ENCODE data around the gene GATB. TPM values are rescaled to one million over a fixed set of nuclear protein-coding genes. Genes with fewer than 3 reads are reported as not detected.

Gene GATB
- total RNA-seq, 1 experiment from 2014 or later, result 21.2 TPM

DNA sequence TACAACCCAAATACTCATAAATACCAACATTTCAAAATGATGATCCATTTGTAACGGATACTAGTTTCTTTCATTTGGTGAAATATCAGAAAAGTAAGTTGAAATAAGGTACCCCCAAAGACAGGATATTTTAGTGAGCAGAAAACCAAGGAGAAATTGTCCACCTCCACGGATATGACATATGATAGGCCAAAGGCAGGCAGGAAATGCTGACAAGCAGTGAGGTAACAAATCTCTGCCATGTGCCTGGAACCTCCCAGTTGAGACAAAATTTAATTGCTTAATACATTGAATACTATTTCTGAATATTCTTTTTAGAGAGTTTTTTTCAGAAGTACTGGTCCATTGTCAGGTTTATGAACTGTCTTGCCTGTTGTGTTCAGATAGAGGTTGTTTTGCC is 118.8 kb downstream of the GATB start:
- Histone ChIP-seq H2BK5ac (ENCODE audit: insufficient read length, low read length) (no peak overlapping the region), H4K5ac (ENCODE audit: insufficient read length, low read depth, low read length) (no peak overlapping the region), H3K18ac (ENCODE audit: insufficient read length, low read depth, low read length) (no peak overlapping the region), H2AFZ (ENCODE audit: low read length) (no peak overlapping the region), H3K27me3 (ENCODE audit: insufficient read depth, low read length) (no peaks in the 10 kb centered on the region), H2BK20ac (ENCODE audit: low read depth, low read length, poor library complexity, severe bottlenecking) (no peak overlapping the region), H3K79me2 (ENCODE audit: insufficient read depth, low read length) (no peaks in the 10 kb centered on the region), H4K91ac (ENCODE audit: insufficient read length, low read depth, low read length) (no peak overlapping the region), H3K79me1 (ENCODE audit: insufficient read depth, low read depth, low read length, poor library complexity, severe bottlenecking) (no peaks in the 10 kb centered on the region), H3K4me2 (ENCODE audit: insufficient read depth, insufficient read length, low read length) (no peak overlapping the region), H3K23ac (ENCODE audit: insufficient read length, low read depth, low read length) (no peak overlapping the region), H2BK120ac (ENCODE audit: low read depth, low read length, poor library complexity, severe bottlenecking) (no peak overlapping the region), H2AK5ac (ENCODE audit: insufficient read length, low read length) (no peak overlapping the region), H3K4me1 (ENCODE audit: insufficient read depth, low read length) (no peaks in the 10 kb centered on the region), H3K27ac (ENCODE audit: insufficient read length, low read depth, low read length) (no peak overlapping the region), H4K8ac (replicated peaks; ENCODE audit: insufficient read length, low read depth, low read length) (no peak overlapping the region), H3K56ac (ENCODE audit: insufficient read length, low read depth, low read length) (no peak overlapping the region), H2BK15ac (ENCODE audit: low read depth, low read length) (no peak overlapping the region), H3K9me3 (ENCODE audit: control insufficient read depth, low read depth, low read length) (no peaks in the 10 kb centered on the region), H3K23me2 (ENCODE audit: insufficient read length, low read depth, low read length, poor library complexity, severe bottlenecking) (no peaks in the 10 kb centered on the region), H3K9ac (ENCODE audit: extremely low read depth, insufficient read length, low read length) (no peak overlapping the region), H3K14ac (ENCODE audit: insufficient read depth, low read length) (no peak overlapping the region), H4K20me1 (ENCODE audit: control insufficient read depth, insufficient read depth, insufficient read length) (no peaks in the 10 kb centered on the region), H3K4ac (ENCODE audit: low read depth, low read length) (no peak overlapping the region), H2BK12ac (ENCODE audit: insufficient read length, low read depth, low read length) (no peak overlapping the region), H3T11ph (ENCODE audit: low read length) (no peak overlapping the region)
- H3K27ac Mint-ChIP-seq, result peak overlapping the region in 2 of 3 experiments; percentile 3 to 10; a peak in 1 of 7 replicates
- H3K9me3 Mint-ChIP-seq, result no peaks in the 10 kb centered on the region
- peaks cover 0 to 4% (median 2%) of the 10 kb centered on the region in 3 experiments; a peak in 4 of 7 replicates for H3K36me3 Mint-ChIP-seq (ENCODE audit: insufficient read depth in 1 of 3, low read depth in 3 of 3)
- no CpG with 5 or more reads among the region's 2 CpGs for WGBS (ENCODE audit: extremely low coverage, insufficient read length, low lambda C conversion rate)
- H3K27me3 Mint-ChIP-seq (ENCODE audit: low read depth), result no peaks in the 10 kb centered on the region
- TF ChIP-seq, protein P1, sequence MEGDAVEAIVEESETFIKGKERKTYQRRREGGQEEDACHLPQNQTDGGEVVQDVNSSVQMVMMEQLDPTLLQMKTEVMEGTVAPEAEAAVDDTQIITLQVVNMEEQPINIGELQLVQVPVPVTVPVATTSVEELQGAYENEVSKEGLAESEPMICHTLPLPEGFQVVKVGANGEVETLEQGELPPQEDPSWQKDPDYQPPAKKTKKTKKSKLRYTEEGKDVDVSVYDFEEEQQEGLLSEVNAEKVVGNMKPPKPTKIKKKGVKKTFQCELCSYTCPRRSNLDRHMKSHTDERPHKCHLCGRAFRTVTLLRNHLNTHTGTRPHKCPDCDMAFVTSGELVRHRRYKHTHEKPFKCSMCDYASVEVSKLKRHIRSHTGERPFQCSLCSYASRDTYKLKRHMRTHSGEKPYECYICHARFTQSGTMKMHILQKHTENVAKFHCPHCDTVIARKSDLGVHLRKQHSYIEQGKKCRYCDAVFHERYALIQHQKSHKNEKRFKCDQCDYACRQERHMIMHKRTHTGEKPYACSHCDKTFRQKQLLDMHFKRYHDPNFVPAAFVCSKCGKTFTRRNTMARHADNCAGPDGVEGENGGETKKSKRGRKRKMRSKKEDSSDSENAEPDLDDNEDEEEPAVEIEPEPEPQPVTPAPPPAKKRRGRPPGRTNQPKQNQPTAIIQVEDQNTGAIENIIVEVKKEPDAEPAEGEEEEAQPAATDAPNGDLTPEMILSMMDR (conservative IDR thresholded peaks at IDR 0.05), result no peak
- H3K4me1 Mint-ChIP-seq, result peaks cover 20 to 30% of the 10 kb centered on the region in 2 experiments
- no peak overlapping the region for H3K4me3 Mint-ChIP-seq
- DNase-seq, result no peak

All from H9 (cell line).